CD4-positive, alpha-beta memory T cell (primary cell): ENCODE measurements around the gene ABCG4. TPM values are rescaled to one million over a fixed set of nuclear protein-coding genes. Genes with fewer than 3 reads are reported as not detected.
"Not testable (repeated sequence)": the region's sequence is repeated elsewhere in the genome, so short reads cannot be mapped to it uniquely, and the experiment has no call there.

Experiments
- CTCF ChIA-PET: fragments of 350-600 bp; sonication (Branson Sonifier 250); formaldehyde crosslinking; loops from one replicate; lab custom pipeline; 2021; ENCODE audit warnings: inconsistent platforms; ENCODE audit not compliant: partially characterized antibody; lab: Charles Lee
- POLR2A ChIA-PET: fragments of 350-600 bp; sonication (Branson Sonifier 250); formaldehyde crosslinking; loops from one replicate; lab custom pipeline; 2021; ENCODE audit not compliant: partially characterized antibody; lab: Charles Lee
- DNase-seq, 5 donors: peaks; one replicate each; pipeline versions ENCODE4 v3.0.0 to v3.0.0-alpha.2; 2020 to 2022; ENCODE audit warnings: mixed read lengths in 1 of 5
- H3K27ac ChIP-seq: one replicate; pipeline ENCODE4 v1.7.0; 2013; ENCODE audit warnings: low read depth, low read length
- H3K27me3 ChIP-seq: 2 replicates; pipeline ENCODE4 v1.7.0; 2013; ENCODE audit warnings: mild to moderate bottlenecking, low read length, moderate library complexity; ENCODE audit not compliant: insufficient read depth
- H3K36me3 ChIP-seq: 2 replicates; pipeline ENCODE4 v1.7.0; 2013; ENCODE audit warnings: mild to moderate bottlenecking, low read length, moderate library complexity; ENCODE audit not compliant: insufficient read depth
- H3K4me1 ChIP-seq: 2 replicates; pipeline ENCODE4 v1.7.0; 2013; ENCODE audit warnings: mild to moderate bottlenecking, low read length, moderate library complexity; ENCODE audit not compliant: insufficient read depth
- H3K4me3 ChIP-seq, 2 donors: one replicate each; pipeline ENCODE4 v1.7.0; 2013; ENCODE audit warnings: low read length in 2 of 2, mild to moderate bottlenecking in 1 of 2
- H3K9me3 ChIP-seq, 2 donors: one replicate each; pipeline ENCODE4 v1.7.0; 2013; ENCODE audit warnings: low read length in 2 of 2, control low read depth in 1 of 2; ENCODE audit not compliant: control insufficient read depth in 1 of 2
- H3K27ac Mint-ChIP-seq, 7 donors: one replicate each; pipeline ENCODE4 v1.8.0; 2020 to 2021; ENCODE audit warnings: mixed read lengths in 7 of 7, mild to moderate bottlenecking in 6 of 7, inconsistent platforms in 3 of 7, moderate library complexity in 3 of 7
- H3K27me3 Mint-ChIP-seq, 2 donors: one replicate each; pipeline ENCODE4 v1.8.0; 2020 to 2021; ENCODE audit warnings: mixed read lengths in 2 of 2
- H3K36me3 Mint-ChIP-seq, 2 donors: one replicate each; pipeline ENCODE4 v1.8.0; 2020 to 2021; ENCODE audit warnings: mixed read lengths in 2 of 2, inconsistent platforms in 1 of 2, mild to moderate bottlenecking in 1 of 2
- H3K4me1 Mint-ChIP-seq, 4 donors: one replicate each; pipeline ENCODE4 v1.8.0; 2020 to 2021; ENCODE audit warnings: mixed read lengths in 4 of 4, mild to moderate bottlenecking in 1 of 4
- H3K4me3 Mint-ChIP-seq, 8 donors: one replicate each; pipeline ENCODE4 v1.8.0; 2020 to 2021; ENCODE audit warnings: mixed read lengths in 8 of 8, mild to moderate bottlenecking in 7 of 8, moderate library complexity in 6 of 8, inconsistent platforms in 3 of 8
- H3K9me3 Mint-ChIP-seq, 8 donors: one replicate each; pipeline ENCODE4 v1.8.0; 2020 to 2021; ENCODE audit warnings: mixed read lengths in 8 of 8, mild to moderate bottlenecking in 5 of 8, inconsistent platforms in 3 of 8, moderate library complexity in 1 of 8
- intact Hi-C: fragments of 100-400 bp; cut with micrococcal nuclease; formaldehyde crosslinking; loops from one replicate; pipeline ENCODE4 v1.15.1; 2023
- polyA plus RNA-seq, 2 donors: library from polyadenylated mRNA; unstranded; fragments of 300-500 nt; fragmentation: Illumina TruSeq; gene quantifications; one replicate each; pipeline ENCODE4 v1.2.3, GENCODE V29; 2021
- total RNA-seq, 2 experiments: library from RNA; stranded (reverse); gene quantifications; one replicate each; pipeline ENCODE4 v1.2.3, GENCODE V29; 2021

The ABCG4 gene
- total and polyA plus RNA-seq, 4 experiments from 2014 or later, result 0.09 TPM; not detected in 3

GRCh38 chr11:119181677-119182412, 33.0 kb downstream of the ABCG4 start:
- Mint-ChIP-seq H3K27me3 (no peaks in the 10 kb centered on the region), H3K4me1 (peaks cover 3 to 10% (median 4%) of the 10 kb centered on the region in 4 donors), H3K36me3 (peaks cover 3 to 11% of the 10 kb centered on the region in 2 donors), H3K4me3 (no peak overlapping the region), H3K9me3 (peaks cover 0 to 4% (median 0%) of the 10 kb centered on the region in 8 donors), H3K27ac (no peak overlapping the region)
- H3K9me3 ChIP-seq, result no peaks in the 10 kb centered on the region
- DNase-seq, result no peak
- H3K27ac ChIP-seq, result no peak overlapping the region
- no peaks in the 10 kb centered on the region for H3K36me3 ChIP-seq
- intact Hi-C loops, result no loop called here
- peaks cover 11% of the 10 kb centered on the region for H3K4me1 ChIP-seq
- ChIA-PET POLR2A (no interaction called here), CTCF (interaction anchor here (0.9 to 1.1 kb wide), 2 partner anchors 10 to 142 kb away, joined by 3 read pairs; no protein-coding TSS in a partner anchor)
- H3K27me3 ChIP-seq, result no peaks in the 10 kb centered on the region
- no peak overlapping the region for H3K4me3 ChIP-seq

GRCh38 chr11:119184399-119184798, 35.5 kb downstream of the ABCG4 start:
- DNase-seq, H3K36me3 ChIP-seq, H3K27me3 Mint-ChIP-seq, H3K4me3 ChIP-seq, CTCF ChIA-PET, H3K9me3 ChIP-seq, H3K9me3 Mint-ChIP-seq, H3K27ac ChIP-seq, intact Hi-C loops, H3K4me1 Mint-ChIP-seq, H3K4me1 ChIP-seq, POLR2A ChIA-PET, H3K27ac Mint-ChIP-seq, H3K4me3 Mint-ChIP-seq, H3K36me3 Mint-ChIP-seq, H3K27me3 ChIP-seq: not testable (repeated sequence)

GRCh38 chr11:119185981-119186634, 37.3 kb downstream of the ABCG4 start:
- H3K36me3 Mint-ChIP-seq, result peaks cover 2 to 3% of the 10 kb centered on the region in 2 donors
- POLR2A ChIA-PET, result no interaction called here
- no peaks in the 10 kb centered on the region for H3K4me1 ChIP-seq
- H3K36me3 ChIP-seq, result no peaks in the 10 kb centered on the region
- no peak for DNase-seq
- no peaks in the 10 kb centered on the region for H3K9me3 ChIP-seq
- H3K27ac Mint-ChIP-seq, result peak overlapping the region in 1 of 7 donors; percentile 52
- CTCF ChIA-PET, result no interaction called here
- H3K27ac ChIP-seq, result no peak overlapping the region
- H3K27me3 ChIP-seq, result no peaks in the 10 kb centered on the region
- H3K4me1 Mint-ChIP-seq, result no peaks in the 10 kb centered on the region
- intact Hi-C loops, result no loop called here
- H3K4me3 Mint-ChIP-seq, result no peak overlapping the region
- H3K9me3 Mint-ChIP-seq, result peaks cover 0 to 3% (median 0%) of the 10 kb centered on the region in 8 donors
- no peak overlapping the region for H3K4me3 ChIP-seq
- H3K27me3 Mint-ChIP-seq, result peaks cover 0 to 1% of the 10 kb centered on the region in 2 donors

- CTCF ChIA-PET, result interaction anchor here (1.4 kb wide), 1 partner anchor 9 kb away, joined by 5 read pairs; no protein-coding TSS in a partner anchor
- peaks cover 0 to 3% of the 10 kb centered on the region in 2 donors for H3K36me3 Mint-ChIP-seq
- H3K4me1 Mint-ChIP-seq, result no peaks in the 10 kb centered on the region
Measured at GRCh38 chr11:119187123-119187892, 38.5 kb downstream of the ABCG4 start.

GRCh38 chr11:119188067-119188466, 39.2 kb downstream of the ABCG4 start:
- no peak for DNase-seq
- Histone ChIP-seq H3K4me1 (no peaks in the 10 kb centered on the region), H3K27me3 (no peaks in the 10 kb centered on the region), H3K4me3 (no peak overlapping the region), H3K9me3 (no peaks in the 10 kb centered on the region), H3K27ac (no peak overlapping the region), H3K36me3 (no peaks in the 10 kb centered on the region)
- Mint-ChIP-seq H3K27ac (no peak overlapping the region), H3K27me3 (peaks cover 0 to 1% of the 10 kb centered on the region in 2 donors), H3K9me3 (peaks cover 0 to 3% (median 0%) of the 10 kb centered on the region in 8 donors), H3K4me3 (no peak overlapping the region), H3K36me3 (peaks cover 0 to 3% of the 10 kb centered on the region in 2 donors), H3K4me1 (no peaks in the 10 kb centered on the region)
- intact Hi-C loops, result no loop called here
- ChIA-PET CTCF (interaction anchor here (1.4 kb wide), 1 partner anchor 9 kb away, joined by 5 read pairs; no protein-coding TSS in a partner anchor), POLR2A (no interaction called here)

More at GRCh38 chr11:119187123-119187892, 38.5 kb downstream of the ABCG4 start:
- H3K4me3 ChIP-seq, result no peak overlapping the region
- H3K9me3 ChIP-seq, result no peaks in the 10 kb centered on the region
- H3K4me1 ChIP-seq, result no peaks in the 10 kb centered on the region
- Mint-ChIP-seq H3K9me3 (peaks cover 0 to 3% (median 0%) of the 10 kb centered on the region in 8 donors), H3K27me3 (peaks cover 0 to 1% of the 10 kb centered on the region in 2 donors), H3K4me3 (no peak overlapping the region), H3K27ac (no peak overlapping the region)
- no peaks in the 10 kb centered on the region for H3K27me3 ChIP-seq
- H3K36me3 ChIP-seq, result no peaks in the 10 kb centered on the region
- POLR2A ChIA-PET, result no interaction called here
- no peak overlapping the region for H3K27ac ChIP-seq
- intact Hi-C loops, result no loop called here
- DNase-seq, result no peak

- no peak overlapping the region for H3K4me3 Mint-ChIP-seq
- Histone ChIP-seq H3K9me3 (no peaks in the 10 kb centered on the region), H3K27me3 (no peaks in the 10 kb centered on the region), H3K4me3 (no peak overlapping the region), H3K27ac (no peak overlapping the region), H3K36me3 (no peaks in the 10 kb centered on the region), H3K4me1 (no peaks in the 10 kb centered on the region)
- CTCF ChIA-PET, result no interaction called here
- no peak overlapping the region for H3K27ac Mint-ChIP-seq
- no peaks in the 10 kb centered on the region for H3K4me1 Mint-ChIP-seq
- H3K36me3 Mint-ChIP-seq, result peaks cover 0 to under 1% of the 10 kb centered on the region in 2 donors
- H3K9me3 Mint-ChIP-seq, result peaks cover 0 to 3% (median 0%) of the 10 kb centered on the region in 8 donors
- no peak for DNase-seq
- peaks cover 0 to 1% of the 10 kb centered on the region in 2 donors for H3K27me3 Mint-ChIP-seq
- intact Hi-C loops, result no loop called here
- POLR2A ChIA-PET, result no interaction called here
Measured at GRCh38 chr11:119188887-119189286, 40.0 kb downstream of the ABCG4 start.
